ENCODE data around the gene LHX4.

The LHX4 gene

GRCh38 chr1:180233191-180234011 lies 3.3 kb downstream of the LHX4 start:
- no peak for TF ChIP-seq CEBPB (IDR thresholded peaks at IDR 0.05)
- no peak for TF ChIP-seq USF1 (IDR thresholded peaks at IDR 0.05)
- TF ChIP-seq CREB1 (IDR thresholded peaks at IDR 0.05; ENCODE audit: low read depth) = no peak
- no peak for TF ChIP-seq MAX (IDR thresholded peaks at IDR 0.05)
- no peak for TF ChIP-seq EGR1 (IDR thresholded peaks at IDR 0.05)
- TF ChIP-seq EP300 (IDR thresholded peaks at IDR 0.05; ENCODE audit: borderline replicate concordance) = no peak
- no peak for TF ChIP-seq RAD21 (IDR thresholded peaks at IDR 0.05; ENCODE audit: low read depth)
- no peak for TF ChIP-seq TAF1 (IDR thresholded peaks at IDR 0.05; ENCODE audit: low read depth)
- no peak for TF ChIP-seq FOXM1 (IDR thresholded peaks at IDR 0.05; ENCODE audit: borderline replicate concordance, low read depth)
- no peak for TF ChIP-seq TCF12 (IDR thresholded peaks at IDR 0.05; ENCODE audit: low read depth)
- TF ChIP-seq YY1 (IDR thresholded peaks at IDR 0.05; ENCODE audit: low read depth) = no peak
- no peak for TF ChIP-seq ZBTB7A (IDR thresholded peaks at IDR 0.05; ENCODE audit: low read depth)
- TF ChIP-seq TEAD4 (IDR thresholded peaks at IDR 0.05) = no peak
- TF ChIP-seq REST (IDR thresholded peaks at IDR 0.05; ENCODE audit: low read depth) = no peak
- no peak for TF ChIP-seq NFIC (IDR thresholded peaks at IDR 0.05)

GRCh38 chr1:180234369-180235076 lies 4.5 kb downstream of the LHX4 start:
- TF ChIP-seq EP300 (IDR thresholded peaks at IDR 0.05; ENCODE audit: borderline replicate concordance) (no peak), EGR1 (IDR thresholded peaks at IDR 0.05) (no peak), RAD21 (IDR thresholded peaks at IDR 0.05; ENCODE audit: low read depth) (no peak), ZBTB7A (IDR thresholded peaks at IDR 0.05; ENCODE audit: low read depth) (no peak), TCF12 (IDR thresholded peaks at IDR 0.05; ENCODE audit: low read depth) (no peak), NFIC (IDR thresholded peaks at IDR 0.05) (no peak), MAX (IDR thresholded peaks at IDR 0.05) (no peak), TEAD4 (IDR thresholded peaks at IDR 0.05) (no peak), TAF1 (IDR thresholded peaks at IDR 0.05; ENCODE audit: low read depth) (no peak), FOXM1 (IDR thresholded peaks at IDR 0.05; ENCODE audit: borderline replicate concordance, low read depth) (no peak), CEBPB (IDR thresholded peaks at IDR 0.05) (no peak), YY1 (IDR thresholded peaks at IDR 0.05; ENCODE audit: low read depth) (no peak), CREB1 (IDR thresholded peaks at IDR 0.05; ENCODE audit: low read depth) (no peak)

GRCh38 chr1:180235077-180235501 lies 5.0 kb downstream of the LHX4 start:
- TF ChIP-seq EGR1 (IDR thresholded peaks at IDR 0.05) (no peak), MAX (IDR thresholded peaks at IDR 0.05) (no peak), REST (IDR thresholded peaks at IDR 0.05; ENCODE audit: low read depth) (no peak), ZBTB7A (IDR thresholded peaks at IDR 0.05; ENCODE audit: low read depth) (no peak), CREB1 (IDR thresholded peaks at IDR 0.05; ENCODE audit: low read depth) (no peak), CEBPB (IDR thresholded peaks at IDR 0.05) (no peak), TCF12 (IDR thresholded peaks at IDR 0.05; ENCODE audit: low read depth) (no peak), YY1 (IDR thresholded peaks at IDR 0.05; ENCODE audit: low read depth) (no peak), FOXM1 (IDR thresholded peaks at IDR 0.05; ENCODE audit: borderline replicate concordance, low read depth) (no peak), TAF1 (IDR thresholded peaks at IDR 0.05; ENCODE audit: low read depth) (no peak), NFIC (IDR thresholded peaks at IDR 0.05) (no peak), USF1 (IDR thresholded peaks at IDR 0.05) (no peak), EP300 (IDR thresholded peaks at IDR 0.05; ENCODE audit: borderline replicate concordance) (no peak), TEAD4 (IDR thresholded peaks at IDR 0.05) (no peak), RAD21 (IDR thresholded peaks at IDR 0.05; ENCODE audit: low read depth) (no peak)

GRCh38 chr1:180235502-180236239 lies 5.6 kb downstream of the LHX4 start:
- TF ChIP-seq REST (IDR thresholded peaks at IDR 0.05; ENCODE audit: low read depth) (no peak), ZBTB7A (IDR thresholded peaks at IDR 0.05; ENCODE audit: low read depth) (no peak), EP300 (IDR thresholded peaks at IDR 0.05; ENCODE audit: borderline replicate concordance) (no peak), RAD21 (IDR thresholded peaks at IDR 0.05; ENCODE audit: low read depth) (no peak), USF1 (IDR thresholded peaks at IDR 0.05) (no peak), TEAD4 (IDR thresholded peaks at IDR 0.05) (no peak), TCF12 (IDR thresholded peaks at IDR 0.05; ENCODE audit: low read depth) (no peak), CEBPB (IDR thresholded peaks at IDR 0.05) (no peak), FOXM1 (IDR thresholded peaks at IDR 0.05; ENCODE audit: borderline replicate concordance, low read depth) (no peak), EGR1 (IDR thresholded peaks at IDR 0.05) (no peak), MAX (IDR thresholded peaks at IDR 0.05) (no peak), TAF1 (IDR thresholded peaks at IDR 0.05; ENCODE audit: low read depth) (no peak)

Measured in Ishikawa (cell line).